Left lung (tissue), 10 donors: Measurements from ENCODE around the gene MID1. TPM values are rescaled to one million over a fixed set of nuclear protein-coding genes. Genes with fewer than 3 reads are reported as not detected.

Experiments used
- ATAC-seq: fragments of 200-7000 bp; cut with Tn5 transposase; one replicate; pipeline ENCODE4 v1.9.1; 2020; ENCODE audit warnings: moderate library complexity
- DNase-seq, 4 donors: peaks; one replicate each; pipeline ENCODE4 v3.0.0-alpha.2; 2013 to 2020
- H3K27ac ChIP-seq, 2 donors: fragments of 200-600 bp; sonication (generic) in 1 of 2; one replicate each; pipeline versions ENCODE4 v1.5.0 to v1.8.0; 2020 to 2021
- H3K27me3 ChIP-seq, 2 donors: fragments of 200-600 bp; sonication (generic) in 1 of 2; one replicate each; pipeline versions ENCODE4 v1.5.0 to v1.8.0; 2020 to 2021
- H3K36me3 ChIP-seq, 2 donors: fragments of 200-600 bp; sonication (generic) in 1 of 2; one replicate each; pipeline versions ENCODE4 v1.5.0 to v1.8.0; 2020 to 2021
- H3K4me1 ChIP-seq, 2 donors: fragments of 200-600 bp; one replicate each; pipeline ENCODE4 v1.8.0; 2021
- H3K4me3 ChIP-seq, 2 donors: fragments of 200-600 bp; sonication (generic) in 1 of 2; one replicate each; pipeline versions ENCODE4 v1.5.0 to v1.8.0; 2020 to 2021; ENCODE audit warnings: mild to moderate bottlenecking in 1 of 2
- H3K9me3 ChIP-seq, 2 donors: fragments of 200-600 bp; sonication (generic) in 1 of 2; one replicate each; pipeline versions ENCODE4 v1.5.0 to v1.8.0; 2020 to 2021
- CTCF ChIP-seq, 2 donors: fragments of 200-600 bp; sonication (generic) in 1 of 2; IDR thresholded peaks; one replicate each; pipeline versions ENCODE4 v1.5.0 to v1.8.0; 2021; ENCODE audit warnings: antibody characterized with exemption in 2 of 2
- intact Hi-C, 2 donors: fragments of 100-400 bp; cut with DNase I; formaldehyde crosslinking; loops; one replicate each; pipeline versions ENCODE4 v1.11.2 to v1.14.2; 2022
- polyA plus RNA-seq, 6 donors: library from polyadenylated mRNA; unstranded; fragments of 120-200 nt; gene quantifications; one replicate each; pipeline ENCODE4 v1.2.1, GENCODE V29; 2013; ENCODE audit not compliant: insufficient read length in 6 of 6
- total RNA-seq, 2 donors: library from RNA; stranded (reverse); fragmentation: NEBNext Ultra II Directional; extraction: Animal tissue kit (Norgen Biotek cat#: 25700); gene quantifications; one replicate each; pipeline ENCODE4 v1.2.1, GENCODE V29; 2021
- donor health status: DM: no; HTN: yes; CAD: no.
- donor health status: DM: no; HTN: no; CAD: no.

Gene MID1
- total and polyA plus RNA-seq, 8 donors, result 19.3 to 29.8 (median 24.2) TPM

GRCh38 chrX:10579112-10580011 lies 41.0 kb downstream of the MID1 start:
- intact Hi-C loops, result no loop called here
- Histone ChIP-seq H3K36me3 (no peaks in the 10 kb centered on the region), H3K27me3 (no peaks in the 10 kb centered on the region), H3K4me1 (no peaks in the 10 kb centered on the region), H3K9me3 (no peaks in the 10 kb centered on the region), H3K4me3 (no peak overlapping the region), H3K27ac (peak overlapping the region in 1 of 2 donors; percentile 42)
- DNase-seq (no peak), ATAC-seq (peak; percentile 47)
- no peak for TF ChIP-seq CTCF (IDR thresholded peaks at IDR 0.05)

- H3K27me3 ChIP-seq, result no peaks in the 10 kb centered on the region
- DNase-seq, result no peak
- H3K4me1 ChIP-seq, result no peaks in the 10 kb centered on the region
- no peak overlapping the region for H3K4me3 ChIP-seq
- TF ChIP-seq CTCF (IDR thresholded peaks at IDR 0.05), result no peak
- no peaks in the 10 kb centered on the region for H3K36me3 ChIP-seq
- ATAC-seq, result no peak
- H3K27ac ChIP-seq, result peak overlapping the region in 1 of 2 donors; percentile 8
- intact Hi-C loops, result no loop called here
- no peaks in the 10 kb centered on the region for H3K9me3 ChIP-seq
Measured at GRCh38 chrX:10578527-10578926, 41.9 kb downstream of the MID1 start.

- no peaks in the 10 kb centered on the region for H3K4me1 ChIP-seq
- no peaks in the 10 kb centered on the region for H3K9me3 ChIP-seq
- H3K4me3 ChIP-seq, result no peak overlapping the region
- intact Hi-C loops, result no loop called here
- H3K27me3 ChIP-seq, result no peaks in the 10 kb centered on the region
- DNase-seq (peak in 1 of 4 donors; percentile 57), ATAC-seq (no peak)
- no peaks in the 10 kb centered on the region for H3K36me3 ChIP-seq
- no peak for TF ChIP-seq CTCF (IDR thresholded peaks at IDR 0.05)
- H3K27ac ChIP-seq, result peak overlapping the region in 1 of 2 donors; percentile 28
Measured at GRCh38 chrX:10577853-10578252, 42.5 kb downstream of the MID1 start.

- Histone ChIP-seq H3K4me1 (no peaks in the 10 kb centered on the region), H3K36me3 (no peaks in the 10 kb centered on the region), H3K4me3 (no peak overlapping the region), H3K27me3 (no peaks in the 10 kb centered on the region), H3K27ac (peak overlapping the region; percentile 3 to 14), H3K9me3 (no peaks in the 10 kb centered on the region)
- DNase-seq (no peak), ATAC-seq (no peak)
- intact Hi-C loops, result no loop called here
- no peak for TF ChIP-seq CTCF (IDR thresholded peaks at IDR 0.05)
Measured at GRCh38 chrX:10576777-10577447, 43.5 kb downstream of the MID1 start.

GRCh38 chrX:10576186-10576585 lies 44.2 kb downstream of the MID1 start:
- no peaks in the 10 kb centered on the region for H3K4me1 ChIP-seq
- no peak for TF ChIP-seq CTCF (IDR thresholded peaks at IDR 0.05)
- peak overlapping the region in 1 of 2 donors; percentile 3 for H3K27ac ChIP-seq
- no peaks in the 10 kb centered on the region for H3K36me3 ChIP-seq
- ATAC-seq, result no peak
- DNase-seq, result no peak
- intact Hi-C loops, result no loop called here
- H3K9me3 ChIP-seq, result no peaks in the 10 kb centered on the region
- H3K4me3 ChIP-seq, result no peak overlapping the region
- no peaks in the 10 kb centered on the region for H3K27me3 ChIP-seq
